Stimulated activated CD4-positive, alpha-beta T cell treated with anti-CD3 and anti-CD28 coated beads, TNF-alpha, amount 100 ng/mL, for 24 hours (primary cell): ENCODE measurements around the gene NOX4.
"Not testable (repeated sequence)": the region's sequence is repeated elsewhere in the genome, so short reads cannot be mapped to it uniquely, and the experiment has no call there.

Source experiments
- DNase-seq, 3 experiments: peaks; one replicate each; pipeline ENCODE4 v3.0.0-alpha.2; 2020; ENCODE audit warnings: low read depth in 3 of 3

Gene NOX4

DNA sequence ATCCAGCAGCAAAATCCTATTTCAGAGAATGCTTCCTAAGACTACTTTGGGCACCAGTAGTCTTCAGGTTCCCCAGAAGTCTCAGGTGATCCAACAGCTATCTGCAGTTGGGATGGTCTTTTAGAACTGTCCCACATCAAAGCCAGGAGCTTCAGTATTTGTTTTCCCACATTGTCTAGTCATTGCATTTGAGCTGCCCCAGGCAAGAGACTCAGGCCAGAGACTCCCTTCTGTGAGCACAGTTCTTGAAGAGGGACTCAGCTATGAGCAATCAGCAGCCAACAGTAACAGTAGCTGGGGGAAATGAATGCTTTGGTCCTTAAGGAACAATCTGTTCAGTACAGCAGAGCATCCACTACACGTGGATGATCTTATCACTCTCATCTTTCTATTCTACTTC is 188.1 kb downstream of the NOX4 start:
- not testable (repeated sequence) for DNase-seq

DNA sequence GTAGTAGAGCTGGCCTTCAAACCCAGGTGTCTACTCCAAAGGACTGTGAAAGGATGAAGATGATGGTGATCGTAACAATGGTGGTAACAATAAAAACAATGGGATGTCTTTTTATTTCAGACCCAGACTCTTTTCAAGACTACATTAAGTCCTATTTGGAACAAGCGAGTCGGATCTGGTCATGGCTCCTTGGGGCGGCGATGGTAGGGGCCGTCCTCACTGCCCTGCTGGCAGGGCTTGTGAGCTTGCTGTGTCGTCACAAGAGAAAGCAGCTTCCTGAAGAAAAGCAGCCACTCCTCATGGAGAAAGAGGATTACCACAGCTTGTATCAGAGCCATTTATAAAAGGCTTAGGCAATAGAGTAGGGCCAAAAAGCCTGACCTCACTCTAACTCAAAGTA is 196.2 kb downstream of the NOX4 start:
- DNase-seq = not testable (repeated sequence)

DNA sequence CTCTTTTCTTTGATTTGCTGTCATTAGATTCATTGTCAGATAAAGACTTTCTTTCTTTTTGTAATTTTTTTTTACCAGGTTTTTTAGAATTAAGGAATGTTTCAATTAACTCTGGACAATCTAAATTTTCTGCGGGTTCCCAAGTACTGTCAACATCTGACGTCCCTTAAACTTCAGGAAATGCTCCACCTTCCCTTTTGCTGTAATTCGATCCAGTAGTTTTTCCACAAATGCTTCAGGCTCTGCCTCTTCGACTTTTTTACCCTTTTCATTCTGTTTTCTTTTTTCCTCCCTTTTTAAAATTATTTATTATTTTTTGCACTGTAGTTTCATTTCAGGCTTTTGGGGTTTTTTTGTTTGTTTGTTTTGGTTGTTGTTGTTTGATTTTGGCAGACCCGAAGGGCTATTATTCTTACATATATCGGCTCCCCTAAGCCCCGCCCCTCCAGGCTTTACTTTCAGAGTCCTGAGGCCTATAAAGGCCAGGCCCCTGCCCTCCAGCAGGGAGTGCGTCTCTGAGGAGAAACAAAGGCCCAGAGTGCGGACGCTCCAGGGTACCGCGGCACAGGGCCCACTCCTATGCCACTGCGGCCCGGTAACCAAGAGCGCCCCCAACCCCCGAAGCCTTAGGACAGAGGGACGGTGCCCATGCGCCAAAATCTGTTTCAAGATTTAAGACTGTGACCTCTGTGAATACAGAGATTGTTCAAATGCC is 197.1 kb downstream of the NOX4 start:
- no peak for DNase-seq

GRCh38 chr11:89288004-89288403 is 203.2 kb downstream of the NOX4 start:
- not testable (repeated sequence) for DNase-seq

GRCh38 chr11:89286601-89287000 is 204.6 kb downstream of the NOX4 start:
- DNase-seq = not testable (repeated sequence)

DNA sequence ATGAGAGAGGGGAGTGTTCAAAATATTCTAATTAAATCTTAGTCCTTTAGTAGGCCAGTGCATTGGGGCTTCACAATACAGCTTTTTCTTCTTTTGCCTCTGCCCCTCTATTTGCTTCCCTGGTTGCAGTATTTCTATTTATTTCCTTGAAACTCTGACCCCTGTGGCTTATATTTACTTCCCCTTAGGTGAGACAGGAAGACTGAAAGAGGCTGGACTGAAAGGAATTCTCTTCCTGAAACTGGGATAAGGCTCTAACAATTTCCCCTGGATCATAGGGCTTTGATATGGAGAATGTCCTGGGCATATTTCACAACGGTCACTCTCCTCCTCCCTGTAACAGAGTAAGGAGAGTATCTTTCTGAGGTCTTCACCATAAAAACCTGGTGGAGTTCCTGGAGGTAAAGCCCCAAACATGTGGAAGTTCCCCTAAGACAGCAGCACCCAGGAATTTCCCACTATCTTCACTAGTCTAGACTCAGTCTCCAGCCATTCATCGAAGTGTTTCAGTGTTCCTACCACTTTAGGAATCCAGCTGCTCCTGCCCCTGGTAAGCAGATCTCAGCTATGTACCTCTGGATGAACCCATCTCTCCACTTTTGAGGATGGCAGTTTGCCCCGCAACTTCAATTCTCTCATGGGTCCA is 210.0 kb downstream of the NOX4 start:
- DNase-seq = not testable (repeated sequence)

DNA sequence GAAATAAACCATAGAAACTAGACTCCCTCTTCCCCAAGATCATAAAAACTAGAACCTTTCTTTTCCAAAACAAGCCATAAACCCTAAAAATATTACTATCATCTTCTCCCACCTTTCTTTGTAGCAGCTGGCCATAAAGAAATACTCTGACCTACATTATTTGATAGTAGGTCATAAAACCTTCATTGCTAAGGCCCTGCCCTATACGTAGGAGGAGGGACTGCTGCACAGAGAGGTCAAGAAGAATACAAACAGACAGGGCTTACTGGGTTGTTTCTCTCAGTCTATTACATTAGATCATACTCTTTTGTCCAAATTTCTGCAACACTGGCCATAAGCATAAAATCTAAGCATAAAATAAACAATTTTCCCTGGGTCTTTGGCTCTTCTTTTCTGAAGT is 212.0 kb downstream of the NOX4 start:
- no peak for DNase-seq

DNA sequence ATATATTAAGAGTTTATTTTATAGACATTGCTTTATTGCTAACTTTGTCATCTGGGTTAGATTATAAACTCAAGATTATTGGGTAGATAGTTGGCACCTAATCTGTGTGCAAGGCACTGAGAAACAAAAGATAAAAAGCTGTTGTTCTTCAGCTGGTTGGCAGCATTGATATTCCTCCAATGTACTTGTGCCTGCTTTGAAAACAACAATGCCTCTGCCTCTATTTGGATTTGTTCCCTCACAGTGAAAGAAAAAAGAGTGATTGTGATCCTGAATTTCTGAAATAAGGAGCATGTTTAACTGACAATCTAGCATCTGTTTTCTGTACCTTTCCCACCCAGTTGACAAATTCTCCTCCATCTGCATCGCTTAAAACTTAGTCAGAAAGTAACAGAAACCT is 215.2 kb downstream of the NOX4 start:
- DNase-seq = no peak
